GM19324 (cell line): ENCODE data around the gene MPHOSPH6.
"Not testable (repeated sequence)": the region's sequence is repeated elsewhere in the genome, so short reads cannot be mapped to it uniquely, and the experiment has no call there.

Experiments
- ATAC-seq: cut with Tn5 transposase; IDR thresholded peaks from one replicate; pipeline ENCODE4 v1.9.1; 2021; ENCODE audit warnings: mild to moderate bottlenecking, moderate library complexity; ENCODE audit not compliant: unreplicated experiment, low FRiP score

Gene MPHOSPH6

DNA sequence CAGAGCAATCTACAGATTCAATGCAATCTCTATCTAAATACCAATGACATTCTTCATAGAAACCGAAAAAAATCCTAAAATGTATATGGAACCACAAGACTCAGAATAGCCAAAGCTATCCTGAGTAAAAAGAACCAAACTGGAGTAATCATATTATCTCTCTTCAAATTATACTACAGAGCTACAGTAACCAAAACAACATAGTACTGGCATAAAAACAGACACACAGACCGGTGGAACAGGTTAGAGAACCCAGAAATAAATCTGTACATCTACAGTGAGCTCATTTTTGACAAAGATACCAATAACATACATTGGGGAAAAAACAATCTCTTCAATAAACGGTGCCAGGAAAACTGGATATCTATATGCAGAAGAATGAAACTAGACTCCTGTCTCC lies 45.4 kb downstream of the MPHOSPH6 start:
- no peak for ATAC-seq

DNA sequence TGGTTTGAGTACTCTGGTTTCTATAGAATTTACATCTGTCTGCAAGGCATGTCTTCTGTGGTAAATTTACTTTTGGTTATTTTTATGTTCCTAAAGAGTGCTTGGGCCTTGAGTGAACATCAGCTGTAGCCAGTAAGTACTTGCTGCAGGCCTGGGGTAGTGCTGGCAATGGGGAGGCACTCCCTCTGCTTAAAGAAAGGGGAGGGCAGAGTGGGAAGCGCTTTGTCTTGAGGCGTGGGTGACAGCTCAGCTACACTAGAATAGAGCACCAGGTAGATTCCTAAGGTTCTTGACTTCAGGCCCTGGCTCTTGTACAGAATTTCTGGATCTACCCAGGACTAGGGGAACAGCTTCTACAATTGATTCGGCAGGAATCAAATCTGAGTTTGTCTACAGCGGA lies 50.6 kb downstream of the MPHOSPH6 start:
- ATAC-seq = no peak

DNA sequence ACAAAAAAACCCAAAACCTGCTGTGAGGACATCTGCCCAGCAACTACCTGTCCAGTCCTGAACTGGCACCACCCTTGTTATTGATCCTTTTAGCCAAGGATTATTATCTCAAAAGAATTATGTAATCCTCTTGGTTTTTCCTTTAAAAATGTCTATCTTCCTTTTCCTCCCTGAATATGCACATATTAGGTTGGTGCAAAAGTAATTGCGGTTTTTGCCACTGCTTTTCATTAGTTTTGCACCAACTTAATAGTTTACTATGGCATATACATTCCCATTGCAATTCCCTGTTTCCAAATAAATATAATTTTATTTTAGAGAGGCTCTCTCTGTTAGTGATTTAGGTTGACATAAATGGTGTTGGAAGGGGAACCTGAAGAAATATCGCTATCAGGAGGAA lies 51.3 kb downstream of the MPHOSPH6 start:
- no peak for ATAC-seq

GRCh38 chr16:82116535-82116934 lies 53.5 kb downstream of the MPHOSPH6 start:
- no peak for ATAC-seq

DNA sequence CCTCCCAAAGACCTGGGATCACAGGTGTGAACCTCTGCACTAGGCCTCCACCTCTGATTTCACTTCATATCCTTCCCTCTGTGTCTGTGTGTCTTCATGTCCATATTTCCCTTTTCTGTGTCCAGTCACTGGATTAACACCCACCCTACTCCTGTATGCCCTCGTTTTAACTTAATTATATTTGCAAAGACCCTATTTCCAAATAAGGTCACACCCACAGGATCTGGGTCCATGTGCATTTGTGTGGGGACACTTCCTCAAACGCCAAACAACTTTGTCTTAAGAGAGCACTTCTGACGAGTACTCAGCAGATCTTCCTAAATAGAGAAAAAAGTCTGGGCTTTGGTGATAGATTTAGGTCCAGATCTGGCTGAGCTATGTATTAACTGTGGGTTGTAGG lies 56.3 kb downstream of the MPHOSPH6 start:
- no peak for ATAC-seq

DNA sequence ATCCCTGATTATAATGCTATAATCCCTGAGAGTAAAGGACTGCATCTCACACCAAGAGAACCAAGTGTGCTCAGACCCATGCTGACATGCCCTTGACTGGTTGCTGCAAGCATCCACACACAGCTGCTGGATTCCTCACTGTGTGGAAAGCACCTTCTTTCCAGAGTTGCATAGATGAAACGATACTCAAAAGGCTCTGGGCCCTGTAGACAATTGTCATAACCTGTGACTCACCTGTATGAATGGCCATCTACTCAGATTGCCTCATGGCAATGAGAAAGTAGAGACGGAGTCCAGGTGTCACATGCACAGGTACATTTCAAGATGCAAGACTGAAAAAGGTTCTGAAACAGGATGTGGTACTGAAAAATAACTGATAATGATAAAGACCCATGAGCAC lies 58.1 kb downstream of the MPHOSPH6 start:
- ATAC-seq = no peak

DNA sequence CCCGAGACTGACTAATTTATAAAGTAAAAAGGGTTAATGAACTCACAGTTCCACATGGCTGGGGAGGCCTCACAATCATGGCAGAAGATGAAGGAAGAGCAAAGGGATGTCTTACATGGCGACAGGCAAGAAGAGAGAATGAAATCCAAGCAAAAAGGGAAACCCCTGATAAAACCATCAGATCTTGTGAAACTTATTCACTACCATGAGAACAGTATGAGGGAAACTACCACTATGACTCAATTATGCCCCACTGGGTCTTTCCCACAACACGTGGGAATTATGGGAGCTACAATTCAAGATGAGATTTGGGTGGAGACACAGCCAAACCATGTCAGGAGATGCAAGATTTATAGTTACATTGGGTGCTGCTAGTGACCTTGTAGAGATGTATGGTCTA lies 60.8 kb downstream of the MPHOSPH6 start:
- not testable (repeated sequence) for ATAC-seq

DNA sequence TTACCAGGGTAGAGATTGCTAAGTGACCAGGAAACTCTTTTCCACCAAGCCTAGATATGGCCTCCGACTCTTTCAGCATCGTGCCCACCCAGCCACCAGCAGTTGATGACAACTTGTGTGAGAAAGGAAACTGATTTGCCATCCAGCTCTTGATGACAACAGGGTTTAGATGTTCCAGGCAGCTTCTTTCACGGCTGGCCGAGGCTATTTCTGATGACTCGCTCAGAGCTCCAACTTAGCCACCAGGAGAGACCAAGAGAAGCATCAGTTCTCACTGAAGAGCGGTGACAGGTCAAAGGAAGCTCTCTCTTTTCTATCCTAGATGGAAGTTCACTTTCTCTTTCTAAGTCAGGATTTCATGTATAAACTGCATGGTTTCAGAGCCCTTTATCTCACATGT lies 61.2 kb downstream of the MPHOSPH6 start:
- no peak for ATAC-seq

GRCh38 chr16:82108100-82108499 lies 61.9 kb downstream of the MPHOSPH6 start:
- no peak for ATAC-seq

DNA sequence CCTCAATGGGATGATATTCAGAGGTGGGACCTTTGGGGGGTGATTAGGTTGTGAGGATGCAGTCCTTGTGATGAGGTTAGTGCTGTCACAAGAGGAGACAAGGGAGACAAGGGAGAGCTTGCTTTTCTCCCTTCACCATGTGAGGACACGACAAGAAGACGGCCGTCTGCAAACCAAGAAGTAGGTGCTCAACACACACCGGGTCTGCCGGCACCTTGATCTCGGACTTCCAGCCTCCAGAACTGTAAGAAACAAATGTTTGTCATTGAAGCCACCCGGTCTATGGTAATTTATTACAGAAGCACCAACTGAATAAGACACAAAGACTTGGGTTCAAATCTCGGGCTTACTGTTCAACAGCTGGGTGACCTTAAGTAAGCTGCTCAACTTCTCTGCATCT lies 64.9 kb downstream of the MPHOSPH6 start:
- no peak for ATAC-seq
